ENCODE results near the gene VKORC1L1.

VKORC1L1 gene

GRCh38 chr7:65915921-65916657, 43.2 kb downstream of the VKORC1L1 start:
- no peak overlapping the region for H2BK5ac ChIP-seq (ENCODE audit: low read length)
- no peaks in the 10 kb centered on the region for H3K36me3 ChIP-seq (ENCODE audit: control insufficient read depth, insufficient read depth, low read length)

GRCh38 chr7:65923316-65923715, 50.4 kb downstream of the VKORC1L1 start:
- no peak overlapping the region for H4K8ac ChIP-seq (ENCODE audit: low read depth, low read length)
- H3K56ac ChIP-seq (ENCODE audit: low read length) = no peak overlapping the region
- no peak overlapping the region for H3K23ac ChIP-seq (ENCODE audit: low read length)
- H3K27ac ChIP-seq (ENCODE audit: low read depth, low read length) = no peak overlapping the region
- H3K27me3 ChIP-seq (ENCODE audit: insufficient read depth, low read length, poor library complexity) = no peaks in the 10 kb centered on the region
- H2BK5ac ChIP-seq (ENCODE audit: low read length) = no peak overlapping the region
- H2BK15ac ChIP-seq (replicated peaks; ENCODE audit: low read depth) = no peak overlapping the region
- H3K36me3 ChIP-seq (ENCODE audit: control insufficient read depth, insufficient read depth, low read length) = no peaks in the 10 kb centered on the region
- no peak overlapping the region for H3K18ac ChIP-seq (ENCODE audit: low read length)
- DNase-seq = no peak
- no CpG with 5 or more reads among the region's 4 CpGs for WGBS (ENCODE audit: extremely low coverage, insufficient coverage, low lambda C conversion rate)
- peaks cover 5% of the 10 kb centered on the region for H3K79me1 ChIP-seq (ENCODE audit: low read length)
- H3K9ac ChIP-seq (ENCODE audit: low read length) = no peak overlapping the region
- no peaks in the 10 kb centered on the region for H3K79me2 ChIP-seq (ENCODE audit: control insufficient read depth, insufficient read depth, low read length)
- no peak overlapping the region for H3K4me2 ChIP-seq (ENCODE audit: low read length)
- no peak overlapping the region for H3K4ac ChIP-seq (ENCODE audit: low read depth, low read length)
- H3K4me1 ChIP-seq (ENCODE audit: control insufficient read depth, low read depth, low read length) = no peaks in the 10 kb centered on the region
- H2BK120ac ChIP-seq (ENCODE audit: low read depth, low read length) = no peak overlapping the region
- H2AK5ac ChIP-seq (ENCODE audit: low read length) = no peak overlapping the region
- no peak overlapping the region for H3K4me3 ChIP-seq (ENCODE audit: low read length)
- H4K5ac ChIP-seq (ENCODE audit: low read length) = no peak overlapping the region

More at GRCh38 chr7:65915921-65916657, 43.2 kb downstream of the VKORC1L1 start:
- no peak for DNase-seq
- no peak overlapping the region for H2BK120ac ChIP-seq (ENCODE audit: low read depth, low read length)
- no peak overlapping the region for H3K18ac ChIP-seq (ENCODE audit: low read length)
- H3K4me1 ChIP-seq (ENCODE audit: control insufficient read depth, low read depth, low read length) = no peaks in the 10 kb centered on the region
- WGBS (ENCODE audit: extremely low coverage, insufficient coverage, low lambda C conversion rate) = no CpG with 5 or more reads among the region's 8 CpGs
- H3K79me2 ChIP-seq (ENCODE audit: control insufficient read depth, insufficient read depth, low read length) = no peaks in the 10 kb centered on the region
- H3K79me1 ChIP-seq (ENCODE audit: low read length) = peaks cover 5% of the 10 kb centered on the region
- H3K27ac ChIP-seq (ENCODE audit: low read depth, low read length) = no peak overlapping the region
- no peak overlapping the region for H3K4me2 ChIP-seq (ENCODE audit: low read length)
- no peak overlapping the region for H4K8ac ChIP-seq (ENCODE audit: low read depth, low read length)
- H3K4ac ChIP-seq (ENCODE audit: low read depth, low read length) = no peak overlapping the region
- no peak overlapping the region for H3K4me3 ChIP-seq (ENCODE audit: low read length)
- H3K56ac ChIP-seq (ENCODE audit: low read length) = no peak overlapping the region
- H3K23ac ChIP-seq (ENCODE audit: low read length) = no peak overlapping the region
- no peak overlapping the region for H2BK15ac ChIP-seq (replicated peaks; ENCODE audit: low read depth)
- no peak overlapping the region for H4K5ac ChIP-seq (ENCODE audit: low read length)
- H2AK5ac ChIP-seq (ENCODE audit: low read length) = no peak overlapping the region
- H3K9ac ChIP-seq (ENCODE audit: low read length) = no peak overlapping the region
- no peaks in the 10 kb centered on the region for H3K27me3 ChIP-seq (ENCODE audit: insufficient read depth, low read length, poor library complexity)

- Histone ChIP-seq H3K79me1 (ENCODE audit: low read length) (peaks cover 5% of the 10 kb centered on the region), H3K4ac (ENCODE audit: low read depth, low read length) (no peak overlapping the region), H2BK120ac (ENCODE audit: low read depth, low read length) (no peak overlapping the region), H3K79me2 (ENCODE audit: control insufficient read depth, insufficient read depth, low read length) (no peaks in the 10 kb centered on the region), H3K4me2 (ENCODE audit: low read length) (no peak overlapping the region), H3K18ac (ENCODE audit: low read length) (no peak overlapping the region), H3K9ac (ENCODE audit: low read length) (no peak overlapping the region), H3K27ac (ENCODE audit: low read depth, low read length) (no peak overlapping the region), H4K5ac (ENCODE audit: low read length) (no peak overlapping the region), H3K23ac (ENCODE audit: low read length) (no peak overlapping the region), H3K27me3 (ENCODE audit: insufficient read depth, low read length, poor library complexity) (no peaks in the 10 kb centered on the region), H2AK5ac (ENCODE audit: low read length) (no peak overlapping the region), H3K56ac (ENCODE audit: low read length) (no peak overlapping the region), H3K4me3 (ENCODE audit: low read length) (no peak overlapping the region), H3K36me3 (ENCODE audit: control insufficient read depth, insufficient read depth, low read length) (no peaks in the 10 kb centered on the region), H2BK15ac (replicated peaks; ENCODE audit: low read depth) (no peak overlapping the region), H4K8ac (ENCODE audit: low read depth, low read length) (no peak overlapping the region), H3K4me1 (ENCODE audit: control insufficient read depth, low read depth, low read length) (no peaks in the 10 kb centered on the region), H2BK5ac (ENCODE audit: low read length) (no peak overlapping the region)
- no CpG with 5 or more reads among the region's 4 CpGs for WGBS (ENCODE audit: extremely low coverage, insufficient coverage, low lambda C conversion rate)
- no peak for DNase-seq
These were observed 51.3 kb downstream of the VKORC1L1 start for GRCh38 chr7:65924193-65924592.

GRCh38 chr7:65925040-65925439, 52.2 kb downstream of the VKORC1L1 start:
- H3K4ac ChIP-seq (ENCODE audit: low read depth, low read length) = no peak overlapping the region
- H2BK120ac ChIP-seq (ENCODE audit: low read depth, low read length) = no peak overlapping the region
- H3K27ac ChIP-seq (ENCODE audit: low read depth, low read length) = no peak overlapping the region
- H3K79me1 ChIP-seq (ENCODE audit: low read length) = peaks cover 3% of the 10 kb centered on the region
- WGBS (ENCODE audit: extremely low coverage, insufficient coverage, low lambda C conversion rate) = no CpG with 5 or more reads among the region's 3 CpGs
- H2BK15ac ChIP-seq (replicated peaks; ENCODE audit: low read depth) = no peak overlapping the region
- H3K36me3 ChIP-seq (ENCODE audit: control insufficient read depth, insufficient read depth, low read length) = no peaks in the 10 kb centered on the region
- H3K9ac ChIP-seq (ENCODE audit: low read length) = no peak overlapping the region
- H4K8ac ChIP-seq (ENCODE audit: low read depth, low read length) = no peak overlapping the region
- no peak for DNase-seq
- H3K4me1 ChIP-seq (ENCODE audit: control insufficient read depth, low read depth, low read length) = no peaks in the 10 kb centered on the region
- no peak overlapping the region for H3K56ac ChIP-seq (ENCODE audit: low read length)
- no peak overlapping the region for H2BK5ac ChIP-seq (ENCODE audit: low read length)
- no peak overlapping the region for H3K4me3 ChIP-seq (ENCODE audit: low read length)
- H3K79me2 ChIP-seq (ENCODE audit: control insufficient read depth, insufficient read depth, low read length) = no peaks in the 10 kb centered on the region
- H4K5ac ChIP-seq (ENCODE audit: low read length) = no peak overlapping the region
- no peak overlapping the region for H3K18ac ChIP-seq (ENCODE audit: low read length)
- no peaks in the 10 kb centered on the region for H3K27me3 ChIP-seq (ENCODE audit: insufficient read depth, low read length, poor library complexity)
- H3K23ac ChIP-seq (ENCODE audit: low read length) = no peak overlapping the region
- no peak overlapping the region for H3K4me2 ChIP-seq (ENCODE audit: low read length)
- H2AK5ac ChIP-seq (ENCODE audit: low read length) = no peak overlapping the region

GRCh38 chr7:65926588-65926987, 53.7 kb downstream of the VKORC1L1 start:
- Histone ChIP-seq H3K4me1 (ENCODE audit: control insufficient read depth, low read depth, low read length) (no peaks in the 10 kb centered on the region), H3K36me3 (ENCODE audit: control insufficient read depth, insufficient read depth, low read length) (no peaks in the 10 kb centered on the region), H2BK5ac (ENCODE audit: low read length) (no peak overlapping the region), H2AK5ac (ENCODE audit: low read length) (no peak overlapping the region), H3K9ac (ENCODE audit: low read length) (no peak overlapping the region), H4K8ac (ENCODE audit: low read depth, low read length) (no peak overlapping the region), H3K27me3 (ENCODE audit: insufficient read depth, low read length, poor library complexity) (no peaks in the 10 kb centered on the region), H3K79me2 (ENCODE audit: control insufficient read depth, insufficient read depth, low read length) (no peaks in the 10 kb centered on the region), H3K18ac (ENCODE audit: low read length) (no peak overlapping the region), H4K5ac (ENCODE audit: low read length) (no peak overlapping the region), H3K23ac (ENCODE audit: low read length) (no peak overlapping the region), H3K4ac (ENCODE audit: low read depth, low read length) (no peak overlapping the region), H2BK120ac (ENCODE audit: low read depth, low read length) (no peak overlapping the region), H2BK15ac (replicated peaks; ENCODE audit: low read depth) (no peak overlapping the region), H3K4me3 (ENCODE audit: low read length) (no peak overlapping the region), H3K27ac (ENCODE audit: low read depth, low read length) (no peak overlapping the region), H3K4me2 (ENCODE audit: low read length) (no peak overlapping the region), H3K79me1 (ENCODE audit: low read length) (peaks cover 5% of the 10 kb centered on the region), H3K56ac (ENCODE audit: low read length) (no peak overlapping the region)
- DNase-seq = no peak

Data from mesendoderm (in vitro differentiated cells).